H1 (cell line): Measurements from ENCODE around the gene ADGRA3.

Experiments used
- CREB1 ChIP-seq: IDR thresholded peaks from 2 replicates; pipeline ENCODE4 v1.6.1; 2012; ENCODE audit warnings: inconsistent platforms
- CTCF ChIP-seq, 3 experiments: IDR thresholded peaks; 1 replicate in 2 of 3; 2 replicates in 1 of 3; pipeline versions ENCODE4 v1.5.1 to v1.6.1; 2011; ENCODE audit warnings: low read length in 3 of 3, mild to moderate bottlenecking in 3 of 3, inconsistent platforms in 2 of 3, low read depth in 1 of 3, moderate library complexity in 1 of 3; ENCODE audit not compliant: insufficient read depth in 1 of 3; ENCODE audit errors: control extremely low read depth in 1 of 3
- EZH2 ChIP-seq: fragments of 200-600 bp; sonication (generic); IDR thresholded peaks from 2 replicates; pipeline ENCODE4 v1.7.1; 2012; ENCODE audit warnings: low read depth, mild to moderate bottlenecking, moderate library complexity, low read length, inconsistent platforms; ENCODE audit not compliant: severe bottlenecking
- HDAC2 ChIP-seq, 2 experiments: fragments of 300-600 bp in 1 of 2; sonication (generic) in 1 of 2; IDR thresholded peaks; 2 replicates each; pipeline ENCODE4 v1.6.1; 2011 to 2012; ENCODE audit warnings: low read depth in 2 of 2, low read length in 2 of 2, mild to moderate bottlenecking in 2 of 2, moderate library complexity in 2 of 2, borderline replicate concordance in 1 of 2, inconsistent platforms in 1 of 2
- NANOG ChIP-seq: IDR thresholded peaks from 2 replicates; pipeline ENCODE4 v1.6.1; 2011; ENCODE audit warnings: low read length, low read depth, mild to moderate bottlenecking, inconsistent platforms; ENCODE audit not compliant: insufficient read depth, poor library complexity, severe bottlenecking
- SP1 ChIP-seq: IDR thresholded peaks from 2 replicates; pipeline ENCODE4 v1.6.1; 2011; ENCODE audit warnings: low read depth, low read length
- SP4 ChIP-seq: IDR thresholded peaks from 2 replicates; pipeline ENCODE4 v1.6.1; 2012; ENCODE audit warnings: low read length, inconsistent platforms
- TBP ChIP-seq: IDR thresholded peaks from 2 replicates; pipeline ENCODE4 v1.6.1; 2011; ENCODE audit warnings: low read depth, low read length, improper control_type of control experiment
- USF2 ChIP-seq: IDR thresholded peaks from 2 replicates; pipeline ENCODE4 v1.6.1; 2011; ENCODE audit warnings: low read length, improper control_type of control experiment

GRCh38 chr4:22486276-22486675 is 29.6 kb downstream of the ADGRA3 start:
- TF ChIP-seq HDAC2 (IDR thresholded peaks at IDR 0.05; ENCODE audit: borderline replicate concordance in 1 of 2, low read depth in 2 of 2, low read length in 2 of 2) (no peak), CTCF (IDR thresholded peaks at IDR 0.05; ENCODE audit: control extremely low read depth in 1 of 3, insufficient read depth in 1 of 3, low read depth in 1 of 3, low read length in 3 of 3) (no peak), EZH2 (no peak), TBP (no peak), SP1 (no peak), SP4 (no peak), CREB1 (no peak), USF2 (no peak), NANOG (no peak)
